C1 segment of cervical spinal cord (tissue), 14 donors: ENCODE data around the gene VSTM4.

Experiments
- DNase-seq, 14 donors: peaks; one replicate each; lab custom pipeline; 2025; lab: John Stamatoyannopoulos, UW

The VSTM4 gene

DNA sequence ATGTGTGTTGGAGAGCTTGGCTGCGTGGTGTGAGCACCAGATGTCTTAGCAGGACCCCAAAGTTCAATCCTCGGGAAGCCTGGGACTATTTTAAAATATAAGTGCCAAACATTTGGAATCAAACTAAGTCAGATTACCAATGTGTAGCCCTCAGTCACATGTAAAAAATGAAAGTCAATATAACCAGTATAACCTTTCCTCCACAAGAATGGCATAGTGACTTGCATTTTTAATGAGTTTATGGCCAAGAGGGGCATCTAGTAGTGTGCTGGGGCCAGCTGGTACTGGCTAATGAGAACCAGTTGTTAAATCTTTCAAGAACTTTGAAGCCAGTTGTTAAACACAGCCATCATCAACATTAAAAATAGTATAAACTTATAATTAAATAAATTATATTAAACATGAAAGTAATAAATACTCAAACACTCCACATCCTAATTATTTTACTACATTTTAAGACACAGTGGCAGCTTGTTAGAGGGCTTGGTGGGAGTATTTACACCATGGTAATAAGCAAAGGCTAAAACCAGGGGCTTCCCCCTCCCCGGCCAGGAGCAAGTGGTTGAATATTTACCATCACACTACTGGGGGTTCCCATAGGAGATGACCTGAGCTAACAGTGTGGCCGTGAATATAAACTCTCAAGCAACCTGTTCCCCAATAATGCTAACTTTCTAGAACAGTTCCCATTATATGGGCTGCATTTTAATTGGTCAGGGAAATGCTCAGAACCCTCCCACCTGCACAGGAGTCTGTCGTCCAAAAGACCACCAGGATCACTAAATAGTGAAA, 26.4 kb upstream of the VSTM4 start:
- no peak for DNase-seq

- DNase-seq, result no peak
Measured at GRCh38 chr10:49140304-49141177, 25.2 kb upstream of the VSTM4 start.

GRCh38 chr10:49139846-49140195, 24.5 kb upstream of the VSTM4 start:
- DNase-seq, result no peak

DNA sequence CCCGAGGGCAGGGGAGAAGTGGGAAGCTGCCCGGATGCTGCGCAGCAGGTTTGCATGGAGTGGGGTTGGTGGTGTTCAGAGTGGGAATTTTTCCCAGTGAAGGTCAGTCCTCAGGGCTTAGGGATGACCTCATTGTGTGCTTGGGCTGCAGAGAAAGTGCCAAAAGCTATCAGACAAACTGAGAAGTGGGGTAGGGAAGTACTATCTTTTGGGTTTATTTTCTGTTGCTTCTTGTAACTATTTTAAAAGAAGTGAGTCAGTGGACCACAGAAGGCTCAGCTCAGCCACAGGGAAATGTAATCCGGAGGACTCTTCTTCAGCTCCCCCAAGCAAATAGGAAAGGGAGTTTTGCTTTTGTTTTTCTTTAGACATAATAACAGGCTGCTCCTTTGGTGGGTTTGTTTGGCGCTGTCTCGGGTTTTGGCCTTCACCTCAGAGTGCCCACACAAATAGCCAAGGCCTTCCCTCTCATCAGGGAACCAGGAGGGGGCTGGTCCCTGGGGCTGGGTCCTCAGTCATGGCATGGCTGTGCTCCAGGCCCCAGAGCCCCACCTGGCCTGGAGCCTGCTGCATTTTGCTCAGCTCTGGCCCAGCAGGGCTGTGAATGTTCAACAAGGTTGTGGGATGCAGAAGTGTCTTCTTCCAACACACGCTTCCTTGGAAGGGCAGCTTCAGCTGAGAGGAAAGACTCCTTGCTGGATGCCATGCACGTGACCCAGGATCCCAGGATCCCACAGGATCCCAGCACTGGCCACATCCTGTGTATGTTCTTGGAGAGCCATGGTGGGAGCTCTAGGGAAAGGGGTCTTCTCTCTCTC, 23.9 kb upstream of the VSTM4 start:
- DNase-seq, result no peak

DNA sequence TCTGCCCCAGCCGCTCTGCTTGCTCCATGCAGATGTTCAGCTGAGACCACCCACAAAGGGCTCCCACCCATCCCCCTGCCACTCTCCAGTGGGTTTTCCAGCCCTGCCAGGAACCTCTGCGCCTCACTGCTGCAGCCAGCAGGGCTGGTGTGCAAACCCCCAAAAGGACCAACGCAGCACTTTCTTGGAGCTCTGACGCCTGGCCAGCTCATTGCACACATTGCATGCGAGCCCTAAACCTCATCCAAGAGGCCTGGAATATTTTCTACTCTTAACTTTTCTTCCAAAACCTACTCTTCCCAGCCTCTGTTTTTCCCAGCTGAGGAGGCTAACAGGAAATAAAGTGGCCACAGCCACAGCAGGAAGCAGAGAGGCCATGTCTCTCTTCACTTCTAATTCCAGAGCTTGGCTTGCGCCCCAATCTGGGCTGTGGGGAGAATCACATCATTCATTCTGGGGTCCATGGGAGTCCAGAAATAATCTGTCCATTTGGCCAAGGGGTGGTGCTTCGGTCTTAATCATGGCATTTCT, 23.1 kb upstream of the VSTM4 start:
- no peak for DNase-seq

DNA sequence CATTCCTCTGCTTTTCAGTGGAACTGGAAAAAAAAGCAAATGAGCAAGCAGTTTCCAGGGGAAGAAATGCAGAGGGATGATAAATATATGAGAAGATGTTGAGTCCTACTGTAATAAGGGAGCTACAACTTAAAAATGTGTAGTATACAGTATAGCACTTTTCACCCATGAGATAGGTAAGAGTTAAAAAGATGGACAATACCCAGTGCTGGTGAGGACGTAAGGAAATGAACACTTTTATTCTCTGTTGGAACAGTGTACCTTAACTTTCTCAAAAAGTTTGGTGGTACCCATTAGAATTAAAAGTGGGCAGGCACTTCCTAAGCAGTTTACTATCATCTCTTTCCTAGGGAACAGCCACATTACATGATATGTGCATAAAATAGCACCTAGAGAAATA, 21.2 kb upstream of the VSTM4 start:
- no peak for DNase-seq

GRCh38 chr10:49135575-49136313, 20.4 kb upstream of the VSTM4 start:
- no peak for DNase-seq

GRCh38 chr10:49134327-49134726, 19.0 kb upstream of the VSTM4 start:
- DNase-seq, result no peak

DNA sequence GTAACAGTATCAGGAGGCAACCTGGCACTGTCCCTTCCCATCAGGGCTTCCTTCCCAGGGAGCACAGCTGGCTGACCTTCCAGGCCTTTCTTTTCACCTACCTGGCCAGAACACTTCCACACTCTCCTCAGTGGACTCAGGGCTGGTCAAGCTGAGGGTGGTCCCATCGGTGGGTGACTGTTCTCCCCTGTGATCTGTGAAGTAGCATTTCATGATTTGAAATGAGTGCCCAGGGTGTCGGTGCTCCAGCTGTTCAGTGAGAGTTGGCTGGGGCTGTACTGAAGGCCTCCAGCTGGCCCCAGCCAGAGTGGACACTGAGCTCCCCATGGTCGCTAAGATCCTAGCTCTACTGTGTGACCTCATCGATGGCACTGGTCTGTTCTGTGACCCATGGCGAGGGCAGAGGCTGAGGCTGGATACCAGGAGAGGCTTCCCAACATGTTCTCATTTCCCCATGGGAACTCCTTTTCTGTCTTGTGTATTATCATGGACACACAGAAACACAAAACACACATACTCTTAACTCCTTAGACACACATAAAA, 18.5 kb upstream of the VSTM4 start, which contains the start of gene FAM170B:
TSS of gene FAM170B (minus strand) at position 316 of the 543 bp plus-strand sequence. CDS start at position 213, 103 bp downstream.
- DNase-seq, result no peak

DNA sequence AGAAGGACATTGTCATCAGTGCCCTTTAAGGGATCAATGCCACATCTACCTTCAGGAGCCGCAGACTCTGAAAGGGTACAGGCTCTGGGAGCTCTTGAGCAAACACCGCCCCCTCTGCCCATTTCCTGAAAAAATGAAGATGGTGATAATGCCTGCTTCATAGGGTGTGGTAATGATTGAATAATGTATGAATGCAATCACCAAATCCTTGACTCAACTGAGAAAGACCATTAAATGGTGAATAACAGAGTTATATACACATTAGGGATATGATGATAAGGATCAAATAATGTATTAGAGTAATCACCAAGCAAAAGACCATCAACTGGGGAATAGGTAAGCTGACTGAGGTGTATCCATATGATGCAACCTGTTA, 17.0 kb upstream of the VSTM4 start:
- no peak for DNase-seq

GRCh38 chr10:49131507-49132361, 16.4 kb upstream of the VSTM4 start:
- no peak for DNase-seq

DNA sequence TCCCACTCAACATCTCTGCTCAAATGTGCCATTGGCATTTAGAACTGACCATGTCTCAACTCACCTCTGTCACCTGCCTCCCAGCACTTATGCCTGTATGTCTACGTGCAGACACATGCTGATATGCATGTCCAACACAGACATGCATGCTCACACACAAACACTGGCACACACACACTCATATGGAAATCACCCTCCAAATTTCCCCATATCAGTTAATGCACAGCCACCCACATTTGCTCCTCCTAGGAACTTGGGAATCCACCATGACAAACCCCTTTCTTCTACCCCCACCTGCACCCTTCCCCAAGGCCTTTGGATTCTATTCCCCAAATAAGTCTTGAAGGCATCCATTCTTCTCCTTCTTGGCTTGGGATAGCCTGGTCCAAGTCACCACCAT, 14.1 kb upstream of the VSTM4 start:
- no peak for DNase-seq

GRCh38 chr10:49128854-49129253, 13.5 kb upstream of the VSTM4 start:
- DNase-seq, result no peak

GRCh38 chr10:49123981-49124950, 8.9 kb upstream of the VSTM4 start:
- no peak for DNase-seq

DNA sequence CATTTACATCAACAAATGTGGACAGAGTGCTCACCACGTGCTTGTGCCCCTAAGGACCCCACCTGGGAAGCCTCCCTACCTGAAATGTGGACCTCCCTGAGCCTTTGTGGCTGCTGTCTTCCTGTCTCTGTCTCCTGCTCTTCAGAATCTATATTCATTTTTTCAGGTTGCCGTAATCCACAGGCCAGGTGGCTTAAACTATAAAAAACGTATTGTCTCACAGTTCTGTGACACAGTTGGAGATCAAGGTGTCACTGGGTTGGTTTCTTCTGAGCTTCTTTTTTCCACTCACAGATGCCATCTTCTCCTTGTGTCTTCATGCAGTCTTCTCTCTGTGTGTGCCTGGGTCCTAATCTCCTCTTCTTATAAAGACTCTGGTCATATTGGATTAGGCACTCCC, 5.6 kb upstream of the VSTM4 start:
- no peak for DNase-seq

- DNase-seq, result no peak
Measured at GRCh38 chr10:49119746-49120145, 4.4 kb upstream of the VSTM4 start.

GRCh38 chr10:49118430-49119074, 3.2 kb upstream of the VSTM4 start:
- DNase-seq, result no peak
